CD4-positive, alpha-beta T cell (primary cell): ENCODE measurements around the gene TMA7. TPM values are rescaled to one million over a fixed set of nuclear protein-coding genes. Genes with fewer than 3 reads are reported as not detected.
"Not testable (repeated sequence)": the region's sequence is repeated elsewhere in the genome, so short reads cannot be mapped to it uniquely, and the experiment has no call there.

Experiments used
- ATAC-seq: fragments of 200-7000 bp; cut with Tn5 transposase; one replicate; pipeline ENCODE4 v1.10.0; 2022; ENCODE audit warnings: mild to moderate bottlenecking; ENCODE audit not compliant: poor library complexity
- CTCF ChIA-PET: fragments of 350-600 bp; sonication (Branson Sonifier 250); formaldehyde crosslinking; loops from one replicate; lab custom pipeline; 2021; ENCODE audit warnings: antibody characterized with exemption, inconsistent platforms; lab: Charles Lee
- POLR2A ChIA-PET: fragments of 350-600 bp; sonication (Branson Sonifier 250); formaldehyde crosslinking; loops from one replicate; lab custom pipeline; 2021; ENCODE audit warnings: antibody characterized with exemption, inconsistent platforms; lab: Charles Lee
- DNase-seq, 14 experiments: peaks; one replicate each; pipeline ENCODE4 v3.0.0-alpha.2; 2013 to 2020; ENCODE audit warnings: mixed read lengths in 2 of 14
- H3K27ac ChIP-seq, 2 donors: one replicate each; pipeline versions ENCODE4 v1.5.1 to v1.7.0; 2013; ENCODE audit warnings: low read length in 2 of 2, low read depth in 1 of 2, mild to moderate bottlenecking in 1 of 2
- H3K27me3 ChIP-seq, 2 experiments: 1 replicate in 1 of 2; 2 replicates in 1 of 2; pipeline versions ENCODE4 v1.6.1 to v1.7.0; 2013; ENCODE audit warnings: low read length in 2 of 2, control low read depth in 1 of 2, mild to moderate bottlenecking in 1 of 2, moderate library complexity in 1 of 2; ENCODE audit not compliant: insufficient read depth in 2 of 2, control insufficient read depth in 1 of 2
- H3K36me3 ChIP-seq: one replicate; pipeline ENCODE4 v1.6.1; 2013; ENCODE audit warnings: low read length, control low read depth; ENCODE audit not compliant: insufficient read depth
- H3K4me1 ChIP-seq: one replicate; pipeline ENCODE4 v1.6.1; 2013; ENCODE audit warnings: low read length, control low read depth; ENCODE audit not compliant: insufficient read depth
- H3K4me3 ChIP-seq: one replicate; pipeline ENCODE4 v1.5.1; 2013; ENCODE audit warnings: mild to moderate bottlenecking, low read length, moderate library complexity
- H3K9me3 ChIP-seq, 2 experiments: 1 replicate in 1 of 2; 2 replicates in 1 of 2; pipeline versions ENCODE4 v1.6.1 to v1.7.0; 2013; ENCODE audit warnings: low read length in 2 of 2, mild to moderate bottlenecking in 2 of 2, control low read depth in 1 of 2, moderate library complexity in 1 of 2; ENCODE audit not compliant: control insufficient read depth in 1 of 2, insufficient read depth in 1 of 2
- H3K27ac Mint-ChIP-seq: one replicate; pipeline ENCODE4 v1.8.0; 2020; ENCODE audit warnings: mixed read lengths
- H3K27me3 Mint-ChIP-seq: one replicate; pipeline ENCODE4 v1.8.0; 2021; ENCODE audit warnings: mixed read lengths
- H3K36me3 Mint-ChIP-seq: one replicate; pipeline ENCODE4 v1.8.0; 2021; ENCODE audit warnings: low read depth, mixed read lengths
- H3K4me1 Mint-ChIP-seq: one replicate; pipeline ENCODE4 v1.8.0; 2021; ENCODE audit warnings: low read depth, mixed read lengths
- H3K4me3 Mint-ChIP-seq: one replicate; pipeline ENCODE4 v1.8.0; 2020; ENCODE audit warnings: mild to moderate bottlenecking, mixed read lengths
- H3K9me3 Mint-ChIP-seq: one replicate; pipeline ENCODE4 v1.8.0; 2020; ENCODE audit warnings: mixed read lengths
- CTCF ChIP-seq: fragments of 200-600 bp; IDR thresholded peaks from one replicate; pipeline ENCODE4 v1.8.0; 2022; ENCODE audit warnings: antibody characterized with exemption, mild to moderate bottlenecking
- intact Hi-C, 2 experiments: fragments of 100-400 bp; cut with DNase I in 1 of 2; cut with micrococcal nuclease in 1 of 2; formaldehyde crosslinking; loops; one replicate each; pipeline versions ENCODE4 v1.15.1 to v1.9.0; 2023 to 2025; cut with DNase I, micrococcal nuclease
- total RNA-seq, 174 experiments: library from RNA in 2 of 174; stranded (reverse) in 2 of 174; gene quantifications; one replicate each; pipeline ENCODE4 v1.2.3 and lab custom pipeline; 2021 to 2026

The TMA7 gene
- total RNA-seq, 2 experiments from 2014 or later: 289 to 297 TPM

GRCh38 chr3:48460517-48460902, 20.5 kb downstream of the TMA7 start:
- TF ChIP-seq CTCF: no peak
- Mint-ChIP-seq H3K27me3 (no peaks in the 10 kb centered on the region), H3K27ac (peak overlapping the region; percentile 4), H3K9me3 (no peaks in the 10 kb centered on the region), H3K4me3 (no peak overlapping the region), H3K36me3 (peaks cover 37% of the 10 kb centered on the region), H3K4me1 (peaks cover 10% of the 10 kb centered on the region)
- intact Hi-C loops: loop anchor here in 1 of 2 experiments (10.0 kb wide), 1 partner anchor 194 kb away; no protein-coding TSS in a partner anchor
- CTCF ChIA-PET: no interaction called here
- H3K9me3 ChIP-seq: no peaks in the 10 kb centered on the region
- H3K27ac ChIP-seq: no peak overlapping the region
- peaks cover 17% of the 10 kb centered on the region for H3K4me1 ChIP-seq
- no peak overlapping the region for H3K4me3 ChIP-seq
- no peak for DNase-seq
- POLR2A ChIA-PET: interaction anchor here (1.8 kb wide), 1 partner anchor 12 kb away, joined by 6 read pairs; no protein-coding TSS in a partner anchor
- peaks cover 45% of the 10 kb centered on the region for H3K36me3 ChIP-seq
- H3K27me3 ChIP-seq: no peaks in the 10 kb centered on the region
- ATAC-seq: no peak

GRCh38 chr3:48461767-48462166, 21.7 kb downstream of the TMA7 start:
- intact Hi-C loops: loop anchor here in 1 of 2 experiments (10.0 kb wide), 1 partner anchor 193 kb away; no protein-coding TSS in a partner anchor
- H3K4me3 ChIP-seq, H3K27ac Mint-ChIP-seq, CTCF ChIA-PET, H3K9me3 Mint-ChIP-seq, ATAC-seq, DNase-seq, H3K4me3 Mint-ChIP-seq, H3K27me3 ChIP-seq, H3K27me3 Mint-ChIP-seq, H3K9me3 ChIP-seq, H3K27ac ChIP-seq: not testable (repeated sequence)
- Histone ChIP-seq H3K36me3 (peaks cover 45% of the 10 kb centered on the region), H3K4me1 (peaks cover 29% of the 10 kb centered on the region)
- POLR2A ChIA-PET: interaction anchor here (0.7 to 1.8 kb wide), 2 partner anchors 10 to 11 kb away, joined by 3 to 6 read pairs; no protein-coding TSS in a partner anchor
- H3K4me1 Mint-ChIP-seq: peaks cover 23% of the 10 kb centered on the region
- peaks cover 45% of the 10 kb centered on the region for H3K36me3 Mint-ChIP-seq

GRCh38 chr3:48463703-48464102, 23.6 kb downstream of the TMA7 start:
- no peaks in the 10 kb centered on the region for H3K27me3 ChIP-seq
- no peak overlapping the region for H3K27ac ChIP-seq
- no peaks in the 10 kb centered on the region for H3K9me3 ChIP-seq
- Mint-ChIP-seq H3K9me3 (no peaks in the 10 kb centered on the region), H3K36me3 (peaks cover 51% of the 10 kb centered on the region), H3K4me1 (peaks cover 40% of the 10 kb centered on the region), H3K4me3 (peak overlapping the region; percentile 38), H3K27ac (peak overlapping the region; percentile 47), H3K27me3 (no peaks in the 10 kb centered on the region)
- H3K4me1 ChIP-seq: peaks cover 48% of the 10 kb centered on the region
- ChIA-PET POLR2A (interaction anchor here (1.1 to 1.4 kb wide), 5 partner anchors 8 to 60 kb away, joined by 3 to 6 read pairs (median 4); partner anchors contain the start of genes ATRIP, CCDC51 and TMA7), CTCF (no interaction called here)
- DNase-seq (no peak), ATAC-seq (no peak)
- H3K36me3 ChIP-seq: peaks cover 49% of the 10 kb centered on the region
- intact Hi-C loops: loop anchor here in 1 of 2 experiments (2.0 to 10.0 kb wide), 2 partner anchors 17 to 191 kb away; partner anchors contain the start of gene ATRIP
- no peak overlapping the region for H3K4me3 ChIP-seq
- no peak for TF ChIP-seq CTCF
